NCI-H748 (cell line): ENCODE measurements around the gene SPIN4.
"Not testable (repeated sequence)": the region's sequence is repeated elsewhere in the genome, so short reads cannot be mapped to it uniquely, and the experiment has no call there.

ENCODE experiments used
- DNase-seq: peaks from one replicate; lab custom pipeline; 2025; ENCODE audit not compliant: unreplicated experiment; lab: John Stamatoyannopoulos, UW

Gene SPIN4

GRCh38 chrX:63350941-63351616 is at the start of gene SPIN4:
Gene SPIN4 (minus strand): TSS chrX:63351332. CDS start chrX:63350819, 513 bp downstream.
- DNase-seq: peak; percentile 95

GRCh38 chrX:63400340-63400739 is 49.2 kb upstream of the SPIN4 start:
- DNase-seq: no peak

- DNase-seq: no peak
These were observed 43.7 kb upstream of the SPIN4 start for GRCh38 chrX:63394872-63395271.

GRCh38 chrX:63393094-63393493 is 42.0 kb upstream of the SPIN4 start:
- DNase-seq: not testable (repeated sequence)

- DNase-seq: no peak
These were observed 36.3 kb upstream of the SPIN4 start for GRCh38 chrX:63387411-63387810.

GRCh38 chrX:63384263-63384662 is 33.1 kb upstream of the SPIN4 start:
- not testable (repeated sequence) for DNase-seq

GRCh38 chrX:63373012-63373411 is 21.9 kb upstream of the SPIN4 start:
- not testable (repeated sequence) for DNase-seq

GRCh38 chrX:63367699-63368098 is 16.6 kb upstream of the SPIN4 start:
- DNase-seq: peak; percentile 21

- DNase-seq: no peak
These were observed 12.7 kb upstream of the SPIN4 start for GRCh38 chrX:63363788-63364187.

- DNase-seq: no peak
These were observed 10.4 kb upstream of the SPIN4 start for GRCh38 chrX:63361494-63361893.

- no peak for DNase-seq
These were observed 3.4 kb upstream of the SPIN4 start for GRCh38 chrX:63354484-63354883.

GRCh38 chrX:63350465-63350877 is 661 bp downstream of the SPIN4 start:
- peak; percentile 76 for DNase-seq

- peak; percentile 61 for DNase-seq
These were observed 1.8 kb downstream of the SPIN4 start for GRCh38 chrX:63349307-63349706.

GRCh38 chrX:63330681-63331080 is 20.5 kb downstream of the SPIN4 start:
- no peak for DNase-seq

GRCh38 chrX:63327788-63328187 is 23.3 kb downstream of the SPIN4 start:
- DNase-seq: no peak

- no peak for DNase-seq
These were observed 51.5 kb downstream of the SPIN4 start for GRCh38 chrX:63299596-63299995.
